Endothelial cell of umbilical vein (primary cell): Measurements from ENCODE around the gene GGT7. TPM values are rescaled to one million over a fixed set of nuclear protein-coding genes. Genes with fewer than 3 reads are reported as not detected.

Source experiments
- BruUV-seq: library from RNA; stranded (reverse); fragments of 400-500 nt; replicated peaks from 2 replicates; lab custom pipeline; 2021; lab: Mats Ljungman, UMichigan
- CTCF ChIA-PET: fragments of 300-600, 350-600 bp; sonication (Branson Sonifier 250); formaldehyde crosslinking; loops from one replicate; lab custom pipeline; 2021; ENCODE audit warnings: antibody characterized with exemption, inconsistent platforms; lab: Charles Lee
- POLR2A ChIA-PET: fragments of 300-600, 350-600 bp; sonication (Branson Sonifier 250); formaldehyde crosslinking; loops from one replicate; lab custom pipeline; 2021; ENCODE audit warnings: antibody characterized with exemption, inconsistent platforms; lab: Charles Lee
- DNase-seq: peaks from one replicate; pipeline ENCODE4 v3.0.0-alpha.2; 2011; ENCODE audit warnings: low read depth, low spot score
- FAIRE-seq: peaks from 2 replicates; lab custom pipeline; 2011; peaks lifted over from hg19 to GRCh38; lab: Jason Lieb, UNC
- H2AFZ ChIP-seq: 2 replicates; pipeline ENCODE4 v1.6.0; 2012; ENCODE audit warnings: low read depth, low read length, control low read depth, inconsistent platforms
- H3K27ac ChIP-seq: 2 replicates; pipeline ENCODE4 v1.5.1; 2011; ENCODE audit warnings: low read depth, mild to moderate bottlenecking, control low read depth, low read length, moderate library complexity; ENCODE audit not compliant: insufficient read depth
- H3K27me3 ChIP-seq, 2 experiments: 2 replicates each; pipeline versions ENCODE4 v1.6.0 to v1.6.1; 2011; ENCODE audit warnings: low read length in 2 of 2, mixed read lengths in 1 of 2; ENCODE audit not compliant: control insufficient read depth in 2 of 2, insufficient read depth in 2 of 2
- H3K36me3 ChIP-seq, 2 experiments: 2 replicates in 1 of 2; 3 replicates in 1 of 2; pipeline ENCODE4 v1.5.1; 2011; ENCODE audit warnings: low read length in 2 of 2, mild to moderate bottlenecking in 1 of 2, moderate library complexity in 1 of 2; ENCODE audit not compliant: control insufficient read depth in 2 of 2, insufficient read depth in 2 of 2; ENCODE audit errors: extremely low read depth in 1 of 2
- H3K4me1 ChIP-seq: 3 replicates; pipeline ENCODE4 v1.5.1; 2011; ENCODE audit warnings: mild to moderate bottlenecking, low read length; ENCODE audit not compliant: control insufficient read depth, insufficient read depth; ENCODE audit errors: extremely low read depth
- H3K4me2 ChIP-seq: 2 replicates; pipeline ENCODE4 v1.6.1; 2011; ENCODE audit warnings: low read length, control low read depth, mixed read lengths; ENCODE audit not compliant: insufficient read depth
- H3K4me3 ChIP-seq, 3 experiments: fragments of 200-600 bp in 1 of 3; sonication (generic), shearing (Covaris generic) in 1 of 3; replicated peaks in 1 of 3; 2 replicates each; pipeline ENCODE4 v1.5.1; 2011 to 2016; ENCODE audit warnings: control low read depth in 3 of 3, low read length in 3 of 3, mild to moderate bottlenecking in 2 of 3, inconsistent platforms in 1 of 3, low read depth in 1 of 3, moderate library complexity in 1 of 3; ENCODE audit not compliant: insufficient read depth in 1 of 3
- H3K79me2 ChIP-seq: 2 replicates; pipeline ENCODE4 v1.6.0; 2012; ENCODE audit warnings: low read length, inconsistent platforms; ENCODE audit not compliant: control insufficient read depth, insufficient read depth
- H3K9ac ChIP-seq: replicated peaks from 2 replicates; pipeline ENCODE3; 2011; ENCODE audit warnings: low read length, control low read depth; ENCODE audit not compliant: insufficient read depth; ENCODE audit errors: extremely low read depth
- H3K9me1 ChIP-seq: replicated peaks from 3 replicates; pipeline ENCODE4 v1.6.0; 2011; ENCODE audit warnings: mild to moderate bottlenecking, low read length; ENCODE audit not compliant: control insufficient read depth, insufficient read depth; ENCODE audit errors: extremely low read depth
- H3K9me3 ChIP-seq: replicated peaks from 2 replicates; pipeline ENCODE4 v1.5.1; 2012; ENCODE audit warnings: low read length, inconsistent platforms; ENCODE audit not compliant: control insufficient read depth, insufficient read depth
- H4K20me1 ChIP-seq: replicated peaks from 2 replicates; pipeline ENCODE3; 2011; ENCODE audit warnings: mild to moderate bottlenecking, low read length; ENCODE audit not compliant: control insufficient read depth, insufficient read depth; ENCODE audit errors: extremely low read depth
- CTCF ChIP-seq, 2 donors: IDR thresholded peaks; 1 replicate in 1 of 2; 2 replicates in 1 of 2; pipeline ENCODE4 v1.5.1; 2011; ENCODE audit warnings: low read length in 2 of 2, mild to moderate bottlenecking in 2 of 2, moderate library complexity in 2 of 2, control low read depth in 1 of 2, inconsistent platforms in 1 of 2, low read depth in 1 of 2; ENCODE audit not compliant: insufficient read depth in 1 of 2; ENCODE audit errors: extremely low read depth in 1 of 2
- EZH2 ChIP-seq: IDR thresholded peaks from 2 replicates; pipeline ENCODE4 v1.6.1; 2012; ENCODE audit warnings: borderline replicate concordance, low read depth, mild to moderate bottlenecking, moderate library complexity, low read length, inconsistent platforms; ENCODE audit not compliant: severe bottlenecking
- FOS ChIP-seq: IDR thresholded peaks from 2 replicates; pipeline ENCODE4 v1.6.1; 2011; ENCODE audit warnings: mild to moderate bottlenecking, low read length, moderate library complexity, borderline replicate concordance; ENCODE audit not compliant: insufficient read depth
- GATA2 ChIP-seq: IDR thresholded peaks from 2 replicates; pipeline ENCODE4 v1.7.0; 2011; ENCODE audit warnings: low read depth, mild to moderate bottlenecking, moderate library complexity, mixed read lengths, low read length; ENCODE audit not compliant: insufficient read length, insufficient read depth
- JUN ChIP-seq: IDR thresholded peaks from 2 replicates; pipeline ENCODE4 v1.6.1; 2011; ENCODE audit warnings: borderline replicate concordance, low read depth; ENCODE audit not compliant: insufficient read length, insufficient read depth
- MAX ChIP-seq: IDR thresholded peaks from 2 replicates; pipeline ENCODE4 v1.6.1; 2011; ENCODE audit not compliant: insufficient read depth, insufficient read length
- MYC ChIP-seq: IDR thresholded peaks from one replicate; pipeline ENCODE4 v1.6.1; 2011; ENCODE audit warnings: mild to moderate bottlenecking, low read depth, low read length
- POLR2A ChIP-seq: IDR thresholded peaks from 2 replicates; pipeline ENCODE4 v1.6.1; 2012; ENCODE audit warnings: low read depth, mild to moderate bottlenecking, control low read depth, low read length
- POLR2AphosphoS5 ChIP-seq: IDR thresholded peaks from 2 replicates; pipeline ENCODE4 v1.6.1; 2012; ENCODE audit warnings: low read depth, mild to moderate bottlenecking, control low read depth, low read length, moderate library complexity; ENCODE audit not compliant: insufficient read depth
- dilution Hi-C: fragments of 300-500 bp; cut with MboI; formaldehyde crosslinking; loops from one replicate; pipeline ENCODE4 v1.15.0; 2019; ENCODE audit warnings: low sequenced_read_pairs; ENCODE audit not compliant: extremely low pct_ligation_motif_present
- intact Hi-C: fragments of 100-400 bp; cut with micrococcal nuclease; formaldehyde crosslinking; loops from one replicate; pipeline ENCODE4 v1.10.0; 2022
- polyA plus RNA-seq, 4 experiments: library from polyadenylated mRNA; depleted of rRNA in 3 of 4; stranded (reverse) in 3 of 4; unstranded in 1 of 4; fragments of >200 nt; gene quantifications; 2 replicates each; pipeline versions ENCODE4 v1.2.1 to v1.2.3, GENCODE V29; 2011 to 2012; ENCODE audit warnings: missing spikeins in 1 of 4
- total RNA-seq: library from RNA; stranded (reverse); gene quantifications from 2 replicates; pipeline ENCODE4 v1.2.3, GENCODE V29; 2021

Gene GGT7
- total and polyA plus RNA-seq, 2 donors (not counting 3 experiments of a cell fraction or from before 2014, with no cell fraction given): 4.1 to 5.0 TPM

GRCh38 chr20:34871966-34872621 lies 562 bp downstream of the GGT7 start:
- TF ChIP-seq POLR2AphosphoS5 (no peak), EZH2 (no peak), FOS (no peak), CTCF (IDR thresholded peaks at IDR 0.05; ENCODE audit: extremely low read depth in 1 of 2, insufficient read depth in 1 of 2, low read depth in 1 of 2, low read length in 2 of 2) (no peak), MAX (no peak), MYC (no peak), POLR2A (no peak), JUN (no peak), GATA2 (no peak)
- peak overlapping the region; percentile 58 for H2AFZ ChIP-seq
- FAIRE-seq (no peak), DNase-seq (no peak)
- no peak overlapping the region for H3K9ac ChIP-seq
- H3K27me3 ChIP-seq: no peaks in the 10 kb centered on the region
- ChIA-PET CTCF (interaction anchor here (0.7 to 6.0 kb wide), 9 partner anchors 8 to 391 kb away, joined by 3 to 182 read pairs (median 14); partner anchors contain the start of genes GSS and MYH7B), POLR2A (no interaction called here)
- peaks cover 12% of the 10 kb centered on the region for H3K4me1 ChIP-seq
- H3K36me3 ChIP-seq: no peaks in the 10 kb centered on the region
- H3K9me3 ChIP-seq: no peaks in the 10 kb centered on the region
- no peak overlapping the region for H3K27ac ChIP-seq
- dilution Hi-C loops: no loop called here
- H3K9me1 ChIP-seq: no peaks in the 10 kb centered on the region
- peaks cover under 1% of the 10 kb centered on the region for H3K79me2 ChIP-seq
- H3K4me3 ChIP-seq: peak overlapping the region in 2 of 3 experiments; percentile 6 to 17
- BruUV-seq: no TSS peak
- H3K4me2 ChIP-seq: peak overlapping the region; percentile 6
- intact Hi-C loops: loop anchor here (1.0 kb wide), 1 partner anchor 263 kb away; no protein-coding TSS in a partner anchor
- H4K20me1 ChIP-seq: no peaks in the 10 kb centered on the region
